ENCODE results near the gene SPTAN1.
"Not testable (repeated sequence)": the region's sequence is repeated elsewhere in the genome, so short reads cannot be mapped to it uniquely, and the experiment has no call there.

The SPTAN1 gene

GRCh38 chr9:128552153-128552743 is at the start of gene SPTAN1:
Gene SPTAN1 (plus strand): TSS chr9:128552587. CDS start chr9:128566741, 14,154 bp downstream.
- TF ChIP-seq, protein P1, sequence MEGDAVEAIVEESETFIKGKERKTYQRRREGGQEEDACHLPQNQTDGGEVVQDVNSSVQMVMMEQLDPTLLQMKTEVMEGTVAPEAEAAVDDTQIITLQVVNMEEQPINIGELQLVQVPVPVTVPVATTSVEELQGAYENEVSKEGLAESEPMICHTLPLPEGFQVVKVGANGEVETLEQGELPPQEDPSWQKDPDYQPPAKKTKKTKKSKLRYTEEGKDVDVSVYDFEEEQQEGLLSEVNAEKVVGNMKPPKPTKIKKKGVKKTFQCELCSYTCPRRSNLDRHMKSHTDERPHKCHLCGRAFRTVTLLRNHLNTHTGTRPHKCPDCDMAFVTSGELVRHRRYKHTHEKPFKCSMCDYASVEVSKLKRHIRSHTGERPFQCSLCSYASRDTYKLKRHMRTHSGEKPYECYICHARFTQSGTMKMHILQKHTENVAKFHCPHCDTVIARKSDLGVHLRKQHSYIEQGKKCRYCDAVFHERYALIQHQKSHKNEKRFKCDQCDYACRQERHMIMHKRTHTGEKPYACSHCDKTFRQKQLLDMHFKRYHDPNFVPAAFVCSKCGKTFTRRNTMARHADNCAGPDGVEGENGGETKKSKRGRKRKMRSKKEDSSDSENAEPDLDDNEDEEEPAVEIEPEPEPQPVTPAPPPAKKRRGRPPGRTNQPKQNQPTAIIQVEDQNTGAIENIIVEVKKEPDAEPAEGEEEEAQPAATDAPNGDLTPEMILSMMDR (IDR thresholded peaks at IDR 0.05; ENCODE audit: low read depth, low read length) = no peak
- H3K4me3 ChIP-seq (replicated peaks in 1 of 2; ENCODE audit: low read depth in 2 of 2, low read length in 2 of 2) = peak within 1 kb of the TSS; percentile 64 to 85
- peak; percentile 90 to 93 for DNase-seq (ENCODE audit: low read depth in 2 of 2)

DNA sequence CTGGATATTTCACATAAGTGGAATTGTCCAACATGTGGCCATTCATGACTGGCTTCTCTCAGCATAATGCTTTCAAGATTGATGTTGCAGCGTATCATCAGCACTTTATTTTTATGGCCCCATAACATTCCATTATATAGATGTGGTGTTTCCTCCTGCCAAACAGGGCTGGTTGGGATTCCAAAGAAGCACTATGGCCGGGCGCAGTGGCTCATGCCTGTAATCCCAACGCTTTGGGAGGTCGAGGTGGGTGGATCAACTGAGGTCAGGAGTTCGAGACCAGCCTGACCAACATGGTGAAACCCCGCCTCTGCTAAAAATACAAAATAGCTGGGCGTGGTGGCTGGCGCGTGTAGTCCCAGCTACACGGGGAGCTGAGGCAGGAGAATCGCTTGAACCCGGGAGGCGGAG is 49.0 kb upstream of the SPTAN1 start:
- H3K4me3 ChIP-seq (replicated peaks in 1 of 2; ENCODE audit: low read depth in 2 of 2, low read length in 2 of 2); DNase-seq (ENCODE audit: low read depth in 2 of 2): not testable (repeated sequence)

DNA sequence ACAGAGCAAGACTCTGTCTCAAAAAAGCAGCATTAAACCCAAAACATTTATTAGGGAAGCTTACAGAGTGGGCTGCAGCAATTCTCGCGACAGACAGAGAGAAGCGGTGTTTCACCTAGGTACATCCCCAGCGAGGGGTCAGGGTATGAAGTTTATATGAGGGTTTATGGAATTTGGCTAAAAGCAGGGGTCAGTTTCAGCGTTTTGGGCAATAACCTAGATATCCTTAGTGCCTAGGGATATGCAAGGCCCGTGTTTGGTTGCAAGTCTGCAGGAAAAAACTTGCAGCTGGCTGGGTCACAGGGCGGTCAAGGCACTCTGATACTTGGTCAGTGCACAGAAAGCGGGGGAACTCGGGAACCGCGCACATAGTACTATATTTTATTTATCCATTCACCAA is 48.5 kb upstream of the SPTAN1 start:
- peak overlapping the region; percentile 97 to 99 for H3K4me3 ChIP-seq (replicated peaks in 1 of 2; ENCODE audit: low read depth in 2 of 2, low read length in 2 of 2)
- peak; percentile 28 to 32 for DNase-seq (ENCODE audit: low read depth in 2 of 2)
- TF ChIP-seq, protein P1 (IDR thresholded peaks at IDR 0.05; ENCODE audit: low read depth, low read length) = no peak

DNA sequence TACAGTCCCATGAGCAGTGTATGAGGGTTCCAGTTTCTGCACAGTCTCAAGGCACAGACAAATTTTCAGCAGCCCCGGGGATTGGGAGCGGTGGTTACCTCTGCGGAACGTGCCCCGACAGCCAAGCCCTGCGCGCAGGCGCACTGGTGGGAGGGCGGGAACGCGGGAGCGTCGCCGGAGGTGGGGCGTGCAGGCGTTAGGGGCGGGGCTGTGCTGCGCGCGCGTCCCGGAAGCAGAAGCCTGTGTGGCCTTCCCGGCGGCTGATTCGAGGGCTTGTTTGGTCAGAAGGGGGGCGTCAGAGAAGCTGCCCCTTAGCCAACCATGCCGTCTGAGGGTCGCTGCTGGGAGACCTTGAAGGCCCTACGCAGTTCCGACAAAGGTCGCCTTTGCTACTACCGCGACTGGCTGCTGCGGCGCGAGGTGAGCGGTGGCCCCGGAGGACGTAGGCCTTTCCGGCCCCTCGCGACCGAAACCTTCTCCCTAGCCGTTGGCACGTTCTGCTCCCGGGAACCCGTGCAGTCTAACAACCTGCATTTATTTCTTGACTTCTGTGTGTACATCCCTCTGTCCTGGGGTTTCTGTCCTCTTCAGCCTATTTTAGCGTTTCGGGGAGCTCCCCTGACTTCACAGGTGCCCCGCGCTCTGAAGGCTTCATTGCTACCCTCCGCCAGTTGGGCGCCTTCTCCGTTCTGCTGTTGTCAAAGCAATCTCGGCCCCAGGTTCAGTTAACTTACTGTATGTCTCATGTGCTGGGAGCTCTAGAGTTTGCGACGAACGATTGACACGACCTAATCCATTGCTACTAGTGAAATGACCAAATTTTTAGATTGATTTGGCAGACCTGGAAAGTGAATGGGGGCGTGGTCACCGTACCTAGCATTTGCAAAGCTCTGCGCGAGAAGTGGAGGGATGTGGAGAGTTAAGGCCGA is 47.6 kb upstream of the SPTAN1 start, which contains the start of gene GLE1:
Gene GLE1, plus strand, starts transcription at position 235 of the 929 bp plus-strand sequence. Its CDS starts 87 bp downstream, at position 322.
- DNase-seq (ENCODE audit: low read depth in 2 of 2) = peak; percentile 90 to 94
- H3K4me3 ChIP-seq (replicated peaks in 1 of 2; ENCODE audit: low read depth in 2 of 2, low read length in 2 of 2) = peak within 1 kb of the TSS; percentile 97 to 99
- TF ChIP-seq, protein P1 (IDR thresholded peaks at IDR 0.05; ENCODE audit: low read depth, low read length) = peak; percentile 1

DNA sequence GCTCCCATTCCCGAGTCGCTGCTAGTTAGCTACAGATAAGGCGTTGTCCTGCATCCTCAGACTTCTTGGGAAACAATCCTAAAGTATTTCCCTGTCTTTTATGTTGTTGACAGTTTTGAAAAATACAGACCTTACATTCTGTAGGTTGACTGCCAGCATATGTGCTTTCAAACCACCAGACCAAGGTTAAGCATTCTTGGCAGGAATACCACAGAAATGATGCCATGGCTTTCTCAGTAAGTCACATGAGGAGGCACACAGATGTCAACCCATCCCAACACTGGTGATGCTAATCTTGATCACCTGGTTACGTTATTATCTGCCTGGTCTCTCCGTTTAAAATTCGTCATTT is 47.0 kb upstream of the SPTAN1 start:
- H3K4me3 ChIP-seq (replicated peaks in 1 of 2; ENCODE audit: low read depth in 2 of 2, low read length in 2 of 2) = peak overlapping the region; percentile 97 to 99
- TF ChIP-seq, protein P1 (IDR thresholded peaks at IDR 0.05; ENCODE audit: low read depth, low read length) = no peak
- peak; percentile 39 to 40 for DNase-seq (ENCODE audit: low read depth in 2 of 2)

DNA sequence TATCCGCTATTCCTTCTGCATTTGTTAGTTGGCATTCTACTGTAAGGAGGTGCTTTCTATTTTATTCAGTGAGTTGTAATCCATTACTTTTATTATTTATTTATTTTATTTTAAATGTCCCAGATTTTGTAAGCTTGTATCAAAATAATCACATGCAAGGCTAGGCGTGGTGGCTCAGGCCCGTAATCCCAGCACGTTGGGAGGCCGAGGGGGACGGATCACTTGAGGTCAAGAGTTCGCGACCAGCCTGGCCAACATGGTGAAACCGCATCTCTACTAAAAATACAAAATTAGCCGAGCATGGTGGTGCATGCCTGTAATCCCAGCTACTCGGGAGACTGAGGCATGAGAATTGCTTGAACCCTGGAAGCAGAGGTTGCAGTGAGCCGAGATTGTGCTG is 46.5 kb upstream of the SPTAN1 start:
- not testable (repeated sequence) for H3K4me3 ChIP-seq (replicated peaks in 1 of 2; ENCODE audit: low read depth in 2 of 2, low read length in 2 of 2); DNase-seq (ENCODE audit: low read depth in 2 of 2)

GRCh38 chr9:128512820-128513219 is 39.6 kb upstream of the SPTAN1 start:
- H3K4me3 ChIP-seq (replicated peaks in 1 of 2; ENCODE audit: low read depth in 2 of 2, low read length in 2 of 2) = no peak overlapping the region
- DNase-seq (ENCODE audit: low read depth in 2 of 2) = no peak
- TF ChIP-seq, protein P1 (IDR thresholded peaks at IDR 0.05; ENCODE audit: low read depth, low read length) = no peak

All from cardiac fibroblast (primary cell).